ENCODE data around the gene STRIP2.
"Not testable (repeated sequence)": the region's sequence is repeated elsewhere in the genome, so short reads cannot be mapped to it uniquely, and the experiment has no call there.

The STRIP2 gene

GRCh38 chr7:129534558-129535274, 100.5 kb downstream of the STRIP2 start:
- not testable (repeated sequence) for DNase-seq

- no peak for DNase-seq
Observed at GRCh38 chr7:129535896-129536295, 101.7 kb downstream of the STRIP2 start.

GRCh38 chr7:129536323-129536722, 102.1 kb downstream of the STRIP2 start:
- DNase-seq: no peak
